HG03039 (cell line): Measurements from ENCODE around the gene ZMIZ1.
"Not testable (repeated sequence)": the region's sequence is repeated elsewhere in the genome, so short reads cannot be mapped to it uniquely, and the experiment has no call there.

Source experiments
- ATAC-seq: cut with Tn5 transposase; IDR thresholded peaks from one replicate; pipeline ENCODE4 v1.9.1; 2021; ENCODE audit warnings: mild to moderate bottlenecking, moderate library complexity; ENCODE audit not compliant: unreplicated experiment

ZMIZ1 gene

DNA sequence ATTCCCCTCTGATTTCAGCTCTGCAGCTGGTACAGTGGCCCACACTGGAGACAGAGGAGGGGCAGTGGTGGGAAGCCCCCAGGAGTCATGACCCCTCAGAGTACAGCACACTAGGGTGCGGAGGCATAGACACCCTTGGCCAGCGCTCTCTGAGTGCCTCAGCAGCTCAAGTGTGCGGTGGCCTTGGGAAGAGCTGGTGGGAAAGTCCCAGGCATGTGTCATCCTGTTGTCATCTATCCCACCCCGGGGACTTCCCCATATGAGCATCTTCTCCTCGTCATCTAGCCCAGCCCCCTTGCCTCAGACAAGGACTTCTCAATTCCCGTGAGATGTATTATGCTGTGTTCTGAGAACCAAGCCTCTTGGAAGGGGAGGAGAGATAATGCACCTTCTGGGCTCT is 262.9 kb downstream of the ZMIZ1 start:
- peak; percentile 65 for ATAC-seq

DNA sequence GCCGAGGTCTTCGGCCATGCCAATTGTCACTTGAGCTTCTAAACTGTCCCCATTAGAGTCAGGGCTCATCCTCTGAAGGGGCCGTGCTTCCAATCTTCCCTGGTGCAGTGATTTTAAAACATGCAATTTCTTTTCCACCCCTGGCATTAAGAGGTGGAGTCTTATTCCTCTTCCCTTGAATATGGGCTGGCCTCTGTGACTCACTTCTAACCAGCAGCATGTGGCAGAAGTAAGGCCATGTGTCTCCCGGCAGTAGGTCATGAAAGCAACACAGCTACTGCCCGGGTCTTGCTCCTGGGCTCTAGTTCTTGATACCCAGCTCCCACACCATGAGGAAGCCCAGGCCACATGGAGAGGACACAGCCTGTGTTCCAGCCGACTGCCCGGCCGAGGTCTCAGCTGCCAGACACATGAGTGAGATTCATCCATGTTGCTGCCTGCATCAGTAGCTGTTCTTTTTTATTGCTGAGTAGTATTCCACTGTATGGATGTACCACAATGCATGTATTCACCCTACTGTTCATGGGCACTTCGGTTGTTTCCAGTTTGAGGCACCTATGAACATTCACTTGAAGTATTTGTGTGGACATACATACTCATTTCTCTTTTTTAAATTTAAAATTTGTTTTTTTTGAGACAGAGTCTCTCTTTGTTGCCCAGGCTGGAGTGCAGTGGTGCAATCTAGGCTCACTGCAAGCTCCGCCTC is 264.0 kb downstream of the ZMIZ1 start:
- not testable (repeated sequence) for ATAC-seq

DNA sequence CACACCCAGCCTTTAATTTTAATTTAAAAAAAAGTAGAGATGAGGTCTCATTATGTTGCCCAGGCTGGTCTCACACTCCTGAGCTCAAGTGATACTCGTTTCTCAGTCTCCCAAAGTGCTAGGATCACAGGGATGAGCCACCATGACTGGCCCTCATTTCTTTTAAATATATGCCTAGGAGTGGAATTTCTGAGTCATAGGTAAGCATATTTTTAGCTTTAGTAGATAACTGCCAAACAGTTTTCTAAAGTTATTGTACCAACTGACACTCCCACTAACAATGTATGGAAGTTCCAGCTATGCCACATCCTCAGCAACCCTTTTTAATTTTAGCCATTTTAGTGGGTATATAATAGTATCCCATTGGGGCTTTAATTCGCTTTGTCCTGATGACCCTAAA is 264.7 kb downstream of the ZMIZ1 start:
- no peak for ATAC-seq

- no peak for ATAC-seq
These were observed 265.8 kb downstream of the ZMIZ1 start for GRCh38 chr10:79334573-79334972.

DNA sequence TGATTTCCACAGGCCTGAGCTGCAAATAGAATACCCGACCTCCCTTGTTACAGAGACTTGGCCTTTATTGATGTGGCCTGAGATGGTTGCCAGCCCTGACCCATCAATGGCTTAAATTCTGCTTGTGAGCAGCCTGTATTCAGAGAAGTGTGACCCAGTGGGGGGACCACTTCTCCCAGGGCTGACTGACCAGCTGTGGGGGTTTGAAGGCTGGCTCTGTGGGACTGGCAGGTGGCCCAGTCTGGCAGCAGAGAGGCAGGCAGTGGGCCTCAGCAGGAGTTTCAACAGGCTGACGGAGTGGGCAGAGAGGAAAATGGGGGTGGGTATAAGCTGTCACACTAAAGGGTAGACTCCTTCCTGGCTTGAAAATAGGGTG is 266.3 kb downstream of the ZMIZ1 start:
- ATAC-seq: no peak

DNA sequence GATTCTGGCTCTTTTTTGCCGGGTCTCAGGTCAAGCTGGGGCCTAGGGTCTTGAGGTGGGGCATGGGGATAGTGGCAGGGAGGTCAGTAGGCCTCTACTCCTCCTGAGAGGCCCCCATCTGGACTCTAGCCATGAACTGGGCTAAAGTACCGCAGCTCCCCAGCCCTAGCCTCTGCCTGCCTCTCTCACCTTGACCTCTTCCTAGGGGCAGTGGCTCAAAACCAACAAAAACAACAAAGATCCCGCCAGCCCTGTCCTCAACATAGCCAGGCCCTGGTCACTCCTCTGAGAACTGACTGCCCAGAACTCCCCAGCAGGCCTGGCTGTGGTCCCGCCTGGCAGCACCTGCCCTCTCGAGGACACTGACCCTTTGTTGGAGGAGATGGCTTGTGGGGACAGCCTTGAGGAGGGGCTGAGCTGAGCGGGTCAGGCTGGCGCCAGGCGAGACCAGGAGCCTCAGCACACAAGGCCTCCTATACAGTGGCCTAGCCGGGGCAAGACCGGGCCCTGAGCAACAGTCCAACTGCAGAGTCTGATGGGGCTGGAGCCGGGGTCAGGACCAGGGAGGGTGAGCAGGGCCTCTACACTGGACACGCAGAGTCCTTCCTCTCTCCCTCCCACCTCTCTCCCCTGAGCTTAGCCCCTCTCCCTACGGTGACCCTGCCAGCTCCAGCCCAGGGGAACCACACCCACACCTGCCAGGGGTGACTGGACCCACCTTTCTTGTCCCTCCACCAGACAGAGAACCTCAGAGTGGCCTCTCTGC is 266.9 kb downstream of the ZMIZ1 start:
- ATAC-seq: no peak

DNA sequence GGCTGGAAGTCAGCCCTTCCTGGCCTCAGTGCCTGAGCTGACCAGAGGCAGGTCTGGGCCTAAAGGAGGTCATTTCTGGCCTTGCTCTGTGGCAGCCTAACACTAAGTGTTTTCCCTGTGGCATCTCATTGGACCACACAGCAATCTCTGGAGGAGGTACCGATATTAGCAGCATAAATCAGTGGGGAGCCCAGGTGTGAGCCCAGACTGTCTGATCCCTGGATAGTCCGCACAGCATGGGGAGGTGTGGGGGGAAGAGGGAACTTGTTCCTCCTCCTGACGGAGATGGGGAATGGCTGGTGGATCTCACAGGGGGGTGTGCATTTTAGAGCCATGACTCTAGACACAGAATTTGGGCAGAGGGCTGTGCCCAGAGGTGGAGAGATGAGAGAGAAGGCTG is 267.5 kb downstream of the ZMIZ1 start:
- no peak for ATAC-seq

- no peak for ATAC-seq
These were observed 268.0 kb downstream of the ZMIZ1 start for GRCh38 chr10:79336739-79337138.

DNA sequence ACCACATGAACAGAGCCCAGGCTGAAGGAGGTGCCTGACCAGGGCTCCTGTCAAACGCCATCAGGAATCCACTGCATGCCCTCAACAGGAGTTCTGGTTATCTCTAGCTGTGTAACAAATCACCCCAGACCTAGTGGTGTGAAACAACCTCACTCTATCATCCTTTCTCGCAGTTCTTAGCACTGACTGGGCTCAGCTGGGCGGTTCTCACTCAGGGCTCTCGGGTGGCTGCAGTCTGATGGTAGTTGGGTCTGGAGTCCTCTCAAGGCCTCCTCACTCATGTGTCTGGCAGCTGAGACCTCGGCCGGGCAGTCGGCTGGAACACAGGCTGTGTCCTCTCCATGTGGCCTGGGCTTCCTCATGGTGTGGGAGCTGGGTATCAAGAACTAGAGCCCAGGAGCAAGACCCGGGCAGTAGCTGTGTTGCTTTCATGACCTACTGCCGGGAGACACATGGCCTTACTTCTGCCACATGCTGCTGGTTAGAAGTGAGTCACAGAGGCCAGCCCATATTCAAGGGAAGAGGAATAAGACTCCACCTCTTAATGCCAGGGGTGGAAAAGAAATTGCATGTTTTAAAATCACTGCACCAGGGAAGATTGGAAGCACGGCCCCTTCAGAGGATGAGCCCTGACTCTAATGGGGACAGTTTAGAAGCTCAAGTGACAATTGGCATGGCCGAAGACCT is 269.2 kb downstream of the ZMIZ1 start:
- ATAC-seq: not testable (repeated sequence)

- no peak for ATAC-seq
These were observed 270.5 kb downstream of the ZMIZ1 start for GRCh38 chr10:79339266-79339665.

GRCh38 chr10:79340646-79341244 is 272.0 kb downstream of the ZMIZ1 start:
- ATAC-seq: no peak

- no peak for ATAC-seq
These were observed 273.6 kb downstream of the ZMIZ1 start for GRCh38 chr10:79342295-79342761.

DNA sequence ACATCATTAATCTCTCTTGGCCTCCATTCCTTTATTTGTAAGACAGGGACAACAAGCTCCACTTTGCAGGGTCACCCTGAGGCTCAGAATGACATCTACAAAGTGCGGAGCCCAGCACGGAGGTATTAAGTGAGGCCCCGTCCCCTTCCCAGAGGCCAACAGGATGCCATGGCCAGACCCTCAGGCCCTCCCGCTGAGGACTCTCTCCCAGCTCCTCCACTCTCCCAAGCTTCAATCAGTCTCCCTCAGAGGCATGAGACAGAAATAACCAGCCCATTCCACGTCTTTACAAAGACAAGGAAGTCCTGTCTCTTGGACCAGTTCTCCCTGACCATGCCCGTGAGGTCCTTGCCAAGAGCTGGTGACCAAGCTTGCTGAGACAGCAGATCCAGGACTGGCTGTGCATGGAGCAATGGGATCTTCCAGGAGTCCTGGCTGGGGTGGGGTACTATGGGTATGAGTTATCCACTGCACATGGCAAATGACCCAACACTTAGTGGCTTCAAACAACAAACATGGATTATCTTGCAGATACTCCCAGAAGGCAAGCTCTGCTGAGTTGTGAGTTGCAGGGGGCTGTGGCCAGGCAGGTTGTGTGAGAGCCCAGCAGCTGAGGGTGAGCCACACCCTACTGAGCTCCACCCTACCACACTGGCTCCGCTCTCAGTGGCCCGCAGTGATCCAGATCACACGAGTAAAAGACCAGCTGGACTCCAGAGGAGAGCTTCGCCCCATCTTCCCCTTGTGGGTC is 274.2 kb downstream of the ZMIZ1 start:
- no peak for ATAC-seq

DNA sequence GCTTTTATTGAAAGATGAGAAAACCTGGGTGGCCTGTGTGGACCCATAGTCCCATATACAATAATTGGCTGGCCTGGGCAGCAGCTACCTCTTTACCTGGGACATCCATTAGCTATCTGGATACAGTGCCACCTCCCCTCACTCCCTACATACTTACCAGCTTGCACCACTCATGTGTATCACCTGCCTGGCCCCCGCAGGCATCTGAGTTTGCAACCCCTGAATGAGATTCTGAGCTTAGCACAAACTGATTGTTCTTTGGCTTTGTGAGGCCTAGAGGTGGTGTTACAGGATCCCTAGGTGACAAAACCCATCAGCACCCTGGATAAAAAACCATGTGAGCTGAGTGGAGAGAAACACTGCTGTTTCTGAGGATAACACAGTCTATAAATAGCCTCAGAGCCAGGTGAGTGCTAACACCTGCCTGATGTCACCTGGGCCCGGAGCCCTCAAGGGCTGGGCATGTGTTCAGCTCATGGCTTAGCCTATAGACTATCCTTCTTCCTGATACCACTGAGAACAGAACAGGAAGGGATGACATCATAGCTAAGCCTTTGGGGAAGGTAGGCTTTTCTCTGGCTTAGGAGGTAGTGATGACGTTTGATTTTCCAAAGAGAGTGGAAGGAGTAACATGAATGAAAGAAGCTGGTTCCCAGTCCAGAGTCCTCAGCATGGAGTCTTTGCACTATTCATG is 275.9 kb downstream of the ZMIZ1 start:
- no peak for ATAC-seq

DNA sequence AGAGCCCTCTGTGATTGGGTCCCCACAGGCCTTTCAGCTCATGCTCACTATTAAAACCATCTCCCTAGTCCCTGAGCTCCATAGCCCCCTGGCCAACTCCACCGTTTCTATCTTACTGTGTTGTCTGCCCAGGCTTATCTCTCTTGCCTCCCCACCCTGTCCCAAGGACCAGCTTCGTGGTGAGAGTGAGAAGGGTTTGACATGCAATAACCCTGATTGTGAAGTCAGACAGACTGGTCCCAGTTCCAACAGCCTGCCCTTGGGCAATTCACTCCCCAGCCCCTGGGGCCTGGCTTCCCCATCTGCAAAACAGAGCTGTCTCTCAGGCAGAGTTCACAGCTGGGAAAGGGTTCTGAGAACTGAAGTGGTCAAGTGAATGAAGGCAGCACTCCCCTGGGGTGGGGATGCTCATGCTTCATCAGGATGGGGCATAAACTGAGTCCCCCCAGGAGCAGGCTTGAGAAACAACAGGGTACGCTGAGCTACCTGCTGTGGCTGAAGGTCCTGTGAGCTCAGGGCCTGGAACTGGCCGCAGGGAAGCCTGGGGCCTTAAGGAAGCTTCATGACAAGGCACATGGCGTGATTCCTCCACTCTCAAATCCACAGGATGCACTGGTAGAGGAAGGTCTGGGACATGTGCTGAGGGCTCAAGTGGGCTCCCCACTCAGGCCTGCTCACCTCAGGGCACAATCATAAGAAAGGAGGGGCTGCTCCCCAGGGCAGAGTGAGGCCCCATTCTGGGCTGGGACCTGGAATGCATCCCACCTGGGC is 276.7 kb downstream of the ZMIZ1 start:
- ATAC-seq: no peak

- no peak for ATAC-seq
These were observed 277.2 kb downstream of the ZMIZ1 start for GRCh38 chr10:79346012-79346340.

- no peak for ATAC-seq
These were observed 277.8 kb downstream of the ZMIZ1 start for GRCh38 chr10:79346388-79347225.

- peak; percentile 85 for ATAC-seq
These were observed 278.6 kb downstream of the ZMIZ1 start, which contains the start of gene PPIF for GRCh38 chr10:79347226-79347893. TSS of gene PPIF (plus strand) at chr10:79347469. CDS start at chr10:79347549, 80 bp downstream.
